ENCODE results near the gene EAF1.

DNA sequence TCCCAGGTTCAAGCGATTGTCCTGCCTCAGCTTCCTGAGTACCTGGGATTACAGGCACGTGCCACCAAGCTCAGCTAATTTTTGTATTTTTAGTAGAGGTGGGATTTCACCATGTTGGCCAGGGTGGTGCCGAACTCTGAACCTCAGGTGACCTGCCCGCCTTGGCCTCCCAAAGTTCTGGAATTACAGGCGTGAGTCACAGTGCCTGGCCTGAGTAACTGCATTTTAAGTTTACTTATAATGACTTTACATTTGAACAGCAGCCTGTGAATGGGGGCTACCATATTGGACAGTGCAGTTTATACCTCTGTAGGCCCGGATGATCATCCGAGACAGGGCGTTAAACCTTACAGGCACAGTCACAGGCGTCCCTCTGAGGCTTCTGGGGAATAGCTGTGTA is 24.8 kb downstream of the EAF1 start:
- no peak for TF ChIP-seq REST (IDR thresholded peaks at IDR 0.05; ENCODE audit: borderline replicate concordance)
- TF ChIP-seq, protein P1, sequence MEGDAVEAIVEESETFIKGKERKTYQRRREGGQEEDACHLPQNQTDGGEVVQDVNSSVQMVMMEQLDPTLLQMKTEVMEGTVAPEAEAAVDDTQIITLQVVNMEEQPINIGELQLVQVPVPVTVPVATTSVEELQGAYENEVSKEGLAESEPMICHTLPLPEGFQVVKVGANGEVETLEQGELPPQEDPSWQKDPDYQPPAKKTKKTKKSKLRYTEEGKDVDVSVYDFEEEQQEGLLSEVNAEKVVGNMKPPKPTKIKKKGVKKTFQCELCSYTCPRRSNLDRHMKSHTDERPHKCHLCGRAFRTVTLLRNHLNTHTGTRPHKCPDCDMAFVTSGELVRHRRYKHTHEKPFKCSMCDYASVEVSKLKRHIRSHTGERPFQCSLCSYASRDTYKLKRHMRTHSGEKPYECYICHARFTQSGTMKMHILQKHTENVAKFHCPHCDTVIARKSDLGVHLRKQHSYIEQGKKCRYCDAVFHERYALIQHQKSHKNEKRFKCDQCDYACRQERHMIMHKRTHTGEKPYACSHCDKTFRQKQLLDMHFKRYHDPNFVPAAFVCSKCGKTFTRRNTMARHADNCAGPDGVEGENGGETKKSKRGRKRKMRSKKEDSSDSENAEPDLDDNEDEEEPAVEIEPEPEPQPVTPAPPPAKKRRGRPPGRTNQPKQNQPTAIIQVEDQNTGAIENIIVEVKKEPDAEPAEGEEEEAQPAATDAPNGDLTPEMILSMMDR (IDR thresholded peaks at IDR 0.05; ENCODE audit: poor library complexity, severe bottlenecking): no peak
- TF ChIP-seq EP300 (conservative IDR thresholded peaks at IDR 0.05; ENCODE audit: poor library complexity, severe bottlenecking): no peak
- no peak for TF ChIP-seq EZH2 (IDR thresholded peaks at IDR 0.05; ENCODE audit: borderline replicate concordance, insufficient read depth, low read length, poor library complexity, severe bottlenecking)
- TF ChIP-seq SMC3 (conservative IDR thresholded peaks at IDR 0.05; ENCODE audit: poor library complexity): no peak
- TF ChIP-seq TAF1 (IDR thresholded peaks at IDR 0.05; ENCODE audit: low read depth): no peak
- TF ChIP-seq MXI1 (conservative IDR thresholded peaks at IDR 0.05; ENCODE audit: poor library complexity, severe bottlenecking): no peak
